Heart left ventricle (tissue), 16 donors: ENCODE data around the gene SERAC1. TPM values are rescaled to one million over a fixed set of nuclear protein-coding genes. Genes with fewer than 3 reads are reported as not detected.

ENCODE experiments used
- ATAC-seq, 4 donors: fragments of 200-7000 bp; cut with Tn5 transposase; one replicate each; pipeline ENCODE4 v1.9.1; 2020 to 2022; ENCODE audit warnings: moderate library complexity in 4 of 4, mild to moderate bottlenecking in 3 of 4, moderate number of reproducible peaks in 1 of 4
- DNase-seq, 5 donors: peaks; one replicate each; pipeline ENCODE4 v3.0.0-alpha.2; 2020
- H3K27ac ChIP-seq, 12 donors: fragments of 200-600 bp; sonication (generic) in 4 of 12; one replicate each; pipeline versions ENCODE4 v1.5.0 to v1.8.0; 2016 to 2022; ENCODE audit warnings: mild to moderate bottlenecking in 2 of 12
- H3K27me3 ChIP-seq, 9 donors: fragments of 200-600 bp; sonication (generic) in 2 of 9; one replicate each; pipeline versions ENCODE4 v1.5.1 to v1.8.0; 2016 to 2022; ENCODE audit warnings: mild to moderate bottlenecking in 3 of 9
- H3K36me3 ChIP-seq, 9 donors: fragments of 200-600 bp; sonication (generic) in 2 of 9; one replicate each; pipeline versions ENCODE4 v1.5.0 to v1.8.0; 2018 to 2022; ENCODE audit warnings: mild to moderate bottlenecking in 2 of 9
- H3K4me1 ChIP-seq, 12 donors: fragments of 200-600 bp; sonication (generic) in 4 of 12; one replicate each; pipeline versions ENCODE4 v1.5.0 to v1.8.0; 2016 to 2022; ENCODE audit warnings: mild to moderate bottlenecking in 3 of 12
- H3K4me3 ChIP-seq, 12 donors: fragments of 200-600 bp; sonication (generic) in 4 of 12; one replicate each; pipeline versions ENCODE4 v1.5.0 to v1.8.0; 2017 to 2022; ENCODE audit warnings: mild to moderate bottlenecking in 9 of 12, moderate library complexity in 4 of 12
- H3K9me3 ChIP-seq, 12 donors: fragments of 200-600 bp; sonication (generic) in 4 of 12; one replicate each; pipeline versions ENCODE4 v1.5.0 to v1.8.0; 2016 to 2022; ENCODE audit warnings: mild to moderate bottlenecking in 1 of 12
- POLR2A ChIP-seq, 2 donors: fragments of 450-650 bp; IDR thresholded peaks; one replicate each; pipeline ENCODE4 v1.6.1; 2017; ENCODE audit warnings: antibody characterized with exemption in 2 of 2, mild to moderate bottlenecking in 2 of 2, moderate library complexity in 2 of 2
- WGBS, 4 donors: extraction: QIAGEN DNeasy Blood & Tissue Kit in 2 of 4; methylation state at CpG; one replicate each; pipeline versions ENCODE4 v1.1.5 to v1.1.7; 2013 to 2018; 5-methylcytosine and 5-hydroxymethylcytosine counted together
- intact Hi-C, 10 donors: fragments of 100-400 bp; cut with DNase I; formaldehyde crosslinking; loops; one replicate each; pipeline versions ENCODE4 v1.11.1 to v1.14.2; 2022
- polyA plus RNA-seq, 2 donors: library from polyadenylated mRNA; stranded (reverse); fragments of 200-250 nt; gene quantifications; one replicate each; pipeline ENCODE4 v1.2.3, GENCODE V29; 2013
- total RNA-seq, 9 donors: library from RNA; depleted of rRNA in 2 of 9; stranded (reverse); fragments of >200 nt in 2 of 9; fragmentation: NEBNext Ultra II Directional in 3 of 9; extraction: Animal tissue kit (Norgen Biotek cat#: 25700) in 3 of 9; gene quantifications; one replicate each; pipeline versions ENCODE4 v1.1.0 to v1.2.4, GENCODE V29; 2016 to 2023
- TF ChIP-seq, protein P1 (sequence below), 12 donors: fragments of 200-600 bp; sonication (generic) in 4 of 12; IDR thresholded peaks; one replicate each; pipeline versions ENCODE4 v1.5.0 to v1.8.0; 2018 to 2022; ENCODE audit warnings: antibody characterized with exemption in 12 of 12, mild to moderate bottlenecking in 5 of 12
- donor health status: ischemic (EF 13 %, LVEDD 7.1; RV severe dilation, severe dysfunction).
- donor health status: healthy with polysubstance abuse.
- donor health status: DM: no; HTN: yes; CAD: no.
- donor health status: DM: no; HTN: no; CAD: no.
- donor health status: ischemic (EF 25% LVEDD 6.9; RV normal size, moderate dysfunction).
- donor health status: ischemic (EF 25% LVEDD 5.7; RV mildly dilated, moderate dysfunction).
- donor health status: healthy.
- donor health status: DM: yes; HTN: yes; CAD: no.
- donor health status: ischemic (EF 35%, LVEDD 5.7; RV mildly dilated, moderate dysfunction).
- donor health status: nonischemic (EF 11% LVEDD 7.7; RV severe dilation, severe dysfunction).
- donor health status: DM: yes; HTN: yes; CAD: no.
- donor health status: PGD.
- donor health status: ischemic (EF 29% LVEDD 5.4; RV normal size, mild dysfunction).
- donor health status: nonischemic (EF 23%, LVEDD 6.1; RV moderate dilation, normal function).

SERAC1 gene
- total and polyA plus RNA-seq, 11 donors, result 1.5 to 7.0 (median 5.5) TPM

DNA sequence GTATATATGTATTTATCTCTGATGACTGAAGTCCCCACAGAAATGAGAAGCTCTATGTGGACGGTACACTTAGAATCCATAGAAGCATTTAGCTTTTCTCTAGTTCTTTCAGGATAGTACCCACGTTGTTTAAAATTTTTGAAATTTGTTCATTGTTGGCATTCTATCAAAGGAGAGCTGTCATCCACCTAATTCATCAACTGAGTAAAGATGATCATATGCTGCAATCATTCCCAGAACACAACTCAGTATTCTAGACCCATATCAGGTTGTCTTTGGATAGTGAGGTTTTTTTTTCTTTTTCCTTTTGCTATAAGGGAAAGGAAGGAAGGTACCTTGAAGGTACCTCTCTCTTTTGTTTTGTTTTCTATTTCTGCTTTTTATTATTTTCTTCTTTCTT is 9.3 kb downstream of the SERAC1 start:
- DNase-seq (no peak), ATAC-seq (no peak)
- Histone ChIP-seq H3K27me3 (no peaks in the 10 kb centered on the region), H3K9me3 (no peaks in the 10 kb centered on the region), H3K36me3 (peaks cover 0 to 22% (median 2%) of the 10 kb centered on the region in 9 donors), H3K27ac (no peak overlapping the region), H3K4me3 (no peak overlapping the region), H3K4me1 (peaks cover 0 to 7% (median 0%) of the 10 kb centered on the region in 12 donors)
- 81 to 86% (median 85%) methylated on average over 2 of the region's 2 CpGs for WGBS, 4 donors
- intact Hi-C loops, result no loop called here
- no peak for TF ChIP-seq POLR2A (IDR thresholded peaks at IDR 0.05)

DNA sequence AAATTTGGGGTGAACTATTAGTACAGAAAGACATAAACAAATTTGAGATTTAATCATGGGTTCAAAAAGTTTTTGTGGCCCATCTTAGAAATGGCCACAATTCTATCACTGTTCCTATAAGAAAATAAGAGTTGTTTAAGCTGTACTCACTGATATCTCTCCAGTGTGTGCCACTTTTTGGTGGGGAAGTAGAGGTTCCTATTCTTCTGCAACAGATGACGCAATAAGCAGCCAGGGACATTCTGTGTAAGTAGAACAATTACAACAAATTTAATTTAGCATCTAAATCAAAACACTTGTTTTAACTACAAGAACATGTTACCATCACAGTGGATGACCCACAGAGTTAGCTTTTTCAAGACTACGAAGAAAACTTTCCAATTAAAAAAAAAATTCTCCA is 9.9 kb downstream of the SERAC1 start:
- Histone ChIP-seq H3K9me3 (no peaks in the 10 kb centered on the region), H3K36me3 (peaks cover 0 to 22% (median 2%) of the 10 kb centered on the region in 9 donors), H3K27me3 (no peaks in the 10 kb centered on the region), H3K4me1 (peaks cover 0 to 7% (median 0%) of the 10 kb centered on the region in 12 donors), H3K27ac (no peak overlapping the region), H3K4me3 (no peak overlapping the region)
- intact Hi-C loops, result no loop called here
- WGBS, 4 donors, result 95 to 96% (median 96%) methylated on average over 2 of the region's 2 CpGs
- TF ChIP-seq, protein P1, sequence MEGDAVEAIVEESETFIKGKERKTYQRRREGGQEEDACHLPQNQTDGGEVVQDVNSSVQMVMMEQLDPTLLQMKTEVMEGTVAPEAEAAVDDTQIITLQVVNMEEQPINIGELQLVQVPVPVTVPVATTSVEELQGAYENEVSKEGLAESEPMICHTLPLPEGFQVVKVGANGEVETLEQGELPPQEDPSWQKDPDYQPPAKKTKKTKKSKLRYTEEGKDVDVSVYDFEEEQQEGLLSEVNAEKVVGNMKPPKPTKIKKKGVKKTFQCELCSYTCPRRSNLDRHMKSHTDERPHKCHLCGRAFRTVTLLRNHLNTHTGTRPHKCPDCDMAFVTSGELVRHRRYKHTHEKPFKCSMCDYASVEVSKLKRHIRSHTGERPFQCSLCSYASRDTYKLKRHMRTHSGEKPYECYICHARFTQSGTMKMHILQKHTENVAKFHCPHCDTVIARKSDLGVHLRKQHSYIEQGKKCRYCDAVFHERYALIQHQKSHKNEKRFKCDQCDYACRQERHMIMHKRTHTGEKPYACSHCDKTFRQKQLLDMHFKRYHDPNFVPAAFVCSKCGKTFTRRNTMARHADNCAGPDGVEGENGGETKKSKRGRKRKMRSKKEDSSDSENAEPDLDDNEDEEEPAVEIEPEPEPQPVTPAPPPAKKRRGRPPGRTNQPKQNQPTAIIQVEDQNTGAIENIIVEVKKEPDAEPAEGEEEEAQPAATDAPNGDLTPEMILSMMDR (IDR thresholded peaks at IDR 0.05), result no peak
- TF ChIP-seq POLR2A (IDR thresholded peaks at IDR 0.05), result no peak
- no peak for DNase-seq
- ATAC-seq, result no peak

- H3K27ac ChIP-seq, result no peak overlapping the region
- H3K36me3 ChIP-seq, result peaks cover 0 to 22% (median 6%) of the 10 kb centered on the region in 9 donors
- DNase-seq (no peak), ATAC-seq (no peak)
- intact Hi-C loops, result no loop called here
- TF ChIP-seq, protein P1 (IDR thresholded peaks at IDR 0.05), result no peak
- TF ChIP-seq POLR2A (IDR thresholded peaks at IDR 0.05), result no peak
- no peaks in the 10 kb centered on the region for H3K9me3 ChIP-seq
- peaks cover 0 to 7% (median 0%) of the 10 kb centered on the region in 12 donors for H3K4me1 ChIP-seq
- 92 to 96% (median 95%) methylated on average over 5 of the region's 5 CpGs for WGBS, 4 donors
- H3K4me3 ChIP-seq, result no peak overlapping the region
- no peaks in the 10 kb centered on the region for H3K27me3 ChIP-seq
Observed at GRCh38 chr6:158157064-158157764, 10.8 kb downstream of the SERAC1 start.

DNA sequence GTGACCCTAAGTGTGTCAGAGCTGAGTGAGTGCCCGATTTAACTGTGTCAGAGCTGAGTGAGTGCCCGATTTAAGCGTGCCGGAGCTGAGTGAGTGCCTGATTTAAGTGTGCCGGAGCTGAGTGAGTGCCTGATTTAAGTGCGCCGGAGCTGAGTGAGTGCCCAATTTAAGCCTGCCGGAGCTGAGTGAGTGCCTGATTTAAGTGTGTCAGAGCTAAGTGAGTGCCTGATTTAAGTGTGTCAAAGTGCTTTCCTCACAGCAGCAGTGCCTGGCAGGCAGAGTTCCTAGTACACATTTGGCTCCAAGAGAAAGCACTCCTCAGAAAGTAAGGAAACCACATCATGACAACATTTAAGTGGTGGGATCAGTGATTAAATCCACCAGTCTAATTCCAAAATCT is 13.2 kb downstream of the SERAC1 start:
- Histone ChIP-seq H3K27me3 (no peaks in the 10 kb centered on the region), H3K4me3 (no peak overlapping the region), H3K4me1 (no peaks in the 10 kb centered on the region), H3K9me3 (no peaks in the 10 kb centered on the region), H3K36me3 (peaks cover 0 to 34% (median 15%) of the 10 kb centered on the region in 9 donors), H3K27ac (no peak overlapping the region)
- TF ChIP-seq POLR2A (IDR thresholded peaks at IDR 0.05), result no peak
- TF ChIP-seq, protein P1 (IDR thresholded peaks at IDR 0.05), result no peak
- intact Hi-C loops, result no loop called here
- ATAC-seq, result no peak
- 81 to 93% (median 89%) methylated on average over 8 of the region's 8 CpGs for WGBS, 4 donors
- DNase-seq, result no peak
